Ovary (tissue), 9 donors: ENCODE data around the gene TACR1. TPM values are rescaled to one million over a fixed set of nuclear protein-coding genes. Genes with fewer than 3 reads are reported as not detected.

Source experiments
- DNase-seq, 5 donors: peaks; one replicate each; pipeline ENCODE4 v3.0.0-alpha.2; 2019 to 2020
- H3K27ac ChIP-seq, 2 donors: fragments of 200-600 bp; one replicate each; pipeline versions ENCODE4 v1.5.1 to v1.8.0; 2019 to 2022
- H3K27me3 ChIP-seq: fragments of 200-600 bp; one replicate; pipeline ENCODE4 v1.8.0; 2022
- H3K36me3 ChIP-seq: fragments of 200-600 bp; sonication (generic); one replicate; pipeline ENCODE4 v1.5.1; 2019
- H3K4me1 ChIP-seq: one replicate; pipeline ENCODE4 v1.8.1; 2013; ENCODE audit warnings: mild to moderate bottlenecking, moderate library complexity; ENCODE audit not compliant: insufficient read depth
- H3K4me3 ChIP-seq: fragments of 200-600 bp; sonication (generic); one replicate; pipeline ENCODE4 v1.5.1; 2017
- H3K9me3 ChIP-seq, 2 donors: fragments of 200-600 bp in 1 of 2; sonication (generic) in 1 of 2; one replicate each; pipeline versions ENCODE4 v1.5.1 to v1.8.1; 2013 to 2019; ENCODE audit warnings: mild to moderate bottlenecking in 1 of 2, moderate library complexity in 1 of 2
- EP300 ChIP-seq: sonication (generic); formaldehyde crosslinking; IDR thresholded peaks from one replicate; pipeline ENCODE4 v1.6.1; 2017; ENCODE audit warnings: antibody characterized with exemption
- POLR2A ChIP-seq: fragments of 450-650 bp; IDR thresholded peaks from one replicate; pipeline ENCODE4 v1.6.1; 2017; ENCODE audit warnings: antibody characterized with exemption, mild to moderate bottlenecking, moderate library complexity
- WGBS, 3 donors: extraction: QIAGEN DNeasy Blood & Tissue Kit in 1 of 3; methylation state at CpG; one replicate each; pipeline versions ENCODE4 v1.1.5 to v1.1.7; 2013 to 2017; 5-methylcytosine and 5-hydroxymethylcytosine counted together
- intact Hi-C, 4 donors: fragments of 100-400 bp; cut with DNase I; formaldehyde crosslinking; loops; one replicate each; pipeline versions ENCODE4 v1.11.0 to v1.15.1; 2022 to 2023
- polyA plus RNA-seq, 2 donors: library from polyadenylated mRNA; stranded (reverse); fragments of 200-250 nt in 1 of 2; fragments of 350-450 nt in 1 of 2; fragmentation: Illumina TruSeq in 1 of 2; extraction: RNeasy Lipid Tissue Mini Kit (QIAGEN cat#74804) in 1 of 2; gene quantifications; one replicate each; pipeline ENCODE4 v1.2.3, GENCODE V29; 2013 to 2014
- total RNA-seq, 7 donors: library from RNA; depleted of rRNA in 2 of 7; stranded (reverse); fragments of >200 nt in 2 of 7; fragmentation: NEBNext Ultra II Directional in 3 of 7; extraction: Animal tissue kit (Norgen Biotek cat#: 25700) in 3 of 7; gene quantifications; one replicate each; pipeline versions ENCODE4 v1.1.0 to v1.2.4, GENCODE V29; 2016 to 2023
- TF ChIP-seq, protein P1 (sequence below), 3 donors: fragments of 450-650 bp in 2 of 3; fragments of 200-600 bp in 1 of 3; IDR thresholded peaks; one replicate each; pipeline versions ENCODE4 v1.5.1 to v1.8.0; 2016 to 2022; ENCODE audit warnings: antibody characterized with exemption in 3 of 3, mild to moderate bottlenecking in 1 of 3
- donor health status: DM: no; HTN: no; CAD: no; lungs with moderate emphysema.
- donor health status: DM: no; HTN: no; CAD: no.
- donor health status: Bipolar disorder and iron deficiency.
- donor health status: DM: yes; HTN: yes; CAD: no.
- donor health status: DM: no; HTN: no; CAD: no.
- donor health status: DM: yes; HTN: yes; CAD: no.

The TACR1 gene
- total and polyA plus RNA-seq, 9 donors: 0.43 to 4.4 (median 1.3) TPM

DNA sequence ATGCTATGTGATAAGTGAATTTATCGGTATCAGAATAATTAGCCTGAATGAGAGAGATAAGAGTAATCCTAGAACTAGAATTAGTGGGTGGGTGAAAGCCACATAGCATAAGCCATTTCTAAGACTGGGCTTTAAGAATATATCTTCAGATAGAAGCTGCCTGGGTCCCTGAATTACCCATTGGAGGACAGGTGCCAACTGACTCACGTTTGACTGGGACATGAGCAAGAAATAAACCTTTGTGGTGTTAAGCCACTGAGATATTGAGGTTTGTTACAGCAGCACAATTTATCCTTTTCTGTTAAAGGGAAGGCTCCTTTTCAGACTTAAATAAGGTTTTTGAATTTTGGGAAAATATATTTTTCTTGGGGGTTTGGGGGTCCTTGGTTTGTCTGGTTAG, 145.0 kb downstream of the TACR1 start:
- no peaks in the 10 kb centered on the region for H3K27me3 ChIP-seq

DNA sequence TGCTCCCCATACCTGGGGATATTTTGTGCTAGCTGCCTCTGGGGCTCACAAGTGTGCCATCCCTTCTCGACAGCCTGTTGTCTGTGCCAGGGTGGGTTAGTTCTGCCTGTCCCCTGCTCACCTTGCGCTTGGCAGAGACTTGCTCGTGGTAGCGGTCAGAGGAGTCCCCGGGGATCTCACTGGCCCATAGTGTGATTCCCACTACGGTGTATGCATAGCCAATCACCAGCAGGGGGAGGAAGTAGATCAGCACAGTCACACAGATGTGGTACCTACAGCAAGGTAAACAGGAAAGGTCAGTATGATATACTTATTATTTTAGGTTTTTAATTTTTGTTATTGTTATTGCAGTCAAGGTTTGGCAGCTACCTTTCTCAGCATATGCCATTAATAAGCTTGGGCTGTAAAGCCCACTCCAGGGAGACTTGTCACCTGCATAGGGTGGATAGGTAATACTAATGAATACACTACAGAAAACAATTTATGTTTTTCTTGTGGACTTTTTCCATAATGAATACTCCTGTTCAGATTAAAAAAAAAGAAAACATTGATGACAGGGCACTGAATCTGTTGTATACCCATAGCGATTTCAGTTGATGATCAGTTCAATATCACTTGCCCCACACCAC, 145.7 kb downstream of the TACR1 start:
- Histone ChIP-seq H3K4me3 (no peak overlapping the region), H3K36me3 (no peaks in the 10 kb centered on the region), H3K27me3 (no peaks in the 10 kb centered on the region), H3K9me3 (no peaks in the 10 kb centered on the region), H3K4me1 (peaks cover under 1% of the 10 kb centered on the region), H3K27ac (no peak overlapping the region)
- intact Hi-C loops: no loop called here
- 53 to 60% (median 58%) methylated on average over 7 of the region's 7 CpGs for WGBS, 3 donors
- peak in 1 of 5 donors; percentile 21 for DNase-seq
- no peak for TF ChIP-seq EP300
- TF ChIP-seq, protein P1, sequence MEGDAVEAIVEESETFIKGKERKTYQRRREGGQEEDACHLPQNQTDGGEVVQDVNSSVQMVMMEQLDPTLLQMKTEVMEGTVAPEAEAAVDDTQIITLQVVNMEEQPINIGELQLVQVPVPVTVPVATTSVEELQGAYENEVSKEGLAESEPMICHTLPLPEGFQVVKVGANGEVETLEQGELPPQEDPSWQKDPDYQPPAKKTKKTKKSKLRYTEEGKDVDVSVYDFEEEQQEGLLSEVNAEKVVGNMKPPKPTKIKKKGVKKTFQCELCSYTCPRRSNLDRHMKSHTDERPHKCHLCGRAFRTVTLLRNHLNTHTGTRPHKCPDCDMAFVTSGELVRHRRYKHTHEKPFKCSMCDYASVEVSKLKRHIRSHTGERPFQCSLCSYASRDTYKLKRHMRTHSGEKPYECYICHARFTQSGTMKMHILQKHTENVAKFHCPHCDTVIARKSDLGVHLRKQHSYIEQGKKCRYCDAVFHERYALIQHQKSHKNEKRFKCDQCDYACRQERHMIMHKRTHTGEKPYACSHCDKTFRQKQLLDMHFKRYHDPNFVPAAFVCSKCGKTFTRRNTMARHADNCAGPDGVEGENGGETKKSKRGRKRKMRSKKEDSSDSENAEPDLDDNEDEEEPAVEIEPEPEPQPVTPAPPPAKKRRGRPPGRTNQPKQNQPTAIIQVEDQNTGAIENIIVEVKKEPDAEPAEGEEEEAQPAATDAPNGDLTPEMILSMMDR (IDR thresholded peaks at IDR 0.05): peak in 1 of 3 donors; percentile 8

More for the DNA sequence above, 145.0 kb downstream of the TACR1 start:
- DNase-seq: no peak
- 74 to 87% (median 79%) methylated on average over 2 of the region's 2 CpGs for WGBS, 3 donors
- Histone ChIP-seq H3K36me3 (no peaks in the 10 kb centered on the region), H3K4me1 (no peaks in the 10 kb centered on the region), H3K9me3 (no peaks in the 10 kb centered on the region), H3K4me3 (no peak overlapping the region), H3K27ac (no peak overlapping the region)
- intact Hi-C loops: no loop called here
- TF ChIP-seq EP300 (no peak), POLR2A (no peak)

DNA sequence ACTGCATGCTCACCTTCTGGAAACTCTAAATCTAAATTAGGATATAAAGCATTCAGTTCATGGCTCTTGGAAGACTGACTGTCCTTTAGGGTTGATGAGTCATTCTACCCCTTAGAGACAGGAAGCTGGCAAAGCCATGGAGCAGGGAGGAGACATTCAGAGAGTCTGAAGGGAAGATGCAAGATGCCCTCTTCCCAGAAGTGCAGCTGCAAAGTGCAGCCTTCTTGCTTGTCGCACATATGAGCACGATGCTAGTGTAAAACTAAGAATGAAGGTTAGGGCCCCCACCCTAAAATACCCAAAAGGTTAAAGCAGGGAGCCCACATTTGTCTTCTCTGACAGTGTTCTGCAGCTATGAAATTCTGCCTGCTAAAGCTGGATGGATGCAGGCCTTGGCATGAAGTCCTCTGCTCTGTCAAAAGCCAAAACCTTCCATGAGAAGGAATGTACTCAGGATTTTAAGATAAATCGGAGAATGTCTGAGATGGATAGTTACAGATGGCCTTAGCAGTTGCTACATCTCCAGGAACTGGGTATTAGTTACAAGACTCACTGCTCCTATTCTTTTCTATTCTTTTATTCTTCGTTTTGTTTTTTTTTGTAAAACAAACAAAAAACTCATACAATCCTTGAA, 151.2 kb downstream of the TACR1 start:
- TF ChIP-seq, protein P1 (IDR thresholded peaks at IDR 0.05): no peak
- TF ChIP-seq POLR2A (no peak), EP300 (no peak)
- Histone ChIP-seq H3K27ac (no peak overlapping the region), H3K4me3 (no peak overlapping the region), H3K27me3 (no peaks in the 10 kb centered on the region), H3K4me1 (peaks cover 4% of the 10 kb centered on the region), H3K9me3 (no peaks in the 10 kb centered on the region), H3K36me3 (no peaks in the 10 kb centered on the region)
- intact Hi-C loops: no loop called here
- WGBS, 3 donors: 29 to 51% (median 35%) methylated on average over 4 of the region's 4 CpGs
- no peak for DNase-seq

DNA sequence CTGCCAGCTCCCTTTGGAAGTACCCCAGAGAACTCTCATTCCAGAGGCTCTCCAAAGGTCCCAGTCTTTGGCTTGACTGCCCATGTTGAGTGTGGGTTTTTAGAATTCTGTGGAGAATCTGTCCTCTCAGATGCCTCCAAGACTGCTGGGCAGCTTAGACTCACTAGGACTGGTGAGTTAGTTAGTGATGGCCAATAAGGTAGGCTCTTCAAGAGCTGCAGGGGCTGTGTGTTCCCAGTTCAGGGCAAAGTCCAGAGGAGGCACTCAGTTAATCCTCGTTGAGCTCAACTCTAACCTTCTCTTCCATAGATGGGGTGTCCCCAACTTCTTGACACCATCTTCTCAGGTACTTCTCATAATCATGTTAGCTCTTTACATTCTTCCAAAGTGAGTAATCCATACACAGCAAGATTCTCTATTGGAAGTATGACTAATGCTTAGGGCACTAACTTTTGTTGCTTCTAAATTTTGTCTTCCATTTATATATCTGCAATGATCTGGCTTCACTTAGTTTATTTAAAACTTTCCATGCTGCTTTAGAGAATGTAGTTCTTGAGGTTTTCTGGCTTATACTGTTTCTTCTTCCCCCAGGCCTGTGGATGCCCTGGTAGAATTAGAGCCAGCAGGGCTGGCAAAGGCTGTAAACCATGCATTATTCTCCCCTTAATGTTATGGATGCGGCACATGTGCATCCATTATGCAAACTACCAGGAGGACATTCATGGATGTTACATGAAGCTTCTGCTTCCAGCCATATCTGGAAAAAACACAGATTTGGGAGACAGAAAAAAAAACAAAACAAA, 151.9 kb downstream of the TACR1 start:
- H3K36me3 ChIP-seq: no peaks in the 10 kb centered on the region
- intact Hi-C loops: no loop called here
- no peak overlapping the region for H3K27ac ChIP-seq
- WGBS, 3 donors: 88 to 95% (median 95%) methylated on average over 2 of the region's 2 CpGs
- peaks cover 4% of the 10 kb centered on the region for H3K4me1 ChIP-seq
- no peak for DNase-seq
- H3K4me3 ChIP-seq: no peak overlapping the region
- H3K9me3 ChIP-seq: no peaks in the 10 kb centered on the region
- TF ChIP-seq, protein P1 (IDR thresholded peaks at IDR 0.05): no peak
- no peak for TF ChIP-seq POLR2A
- TF ChIP-seq EP300: no peak
- H3K27me3 ChIP-seq: no peaks in the 10 kb centered on the region
